Measurements from ENCODE around the gene SIGMAR1.

Gene SIGMAR1

DNA sequence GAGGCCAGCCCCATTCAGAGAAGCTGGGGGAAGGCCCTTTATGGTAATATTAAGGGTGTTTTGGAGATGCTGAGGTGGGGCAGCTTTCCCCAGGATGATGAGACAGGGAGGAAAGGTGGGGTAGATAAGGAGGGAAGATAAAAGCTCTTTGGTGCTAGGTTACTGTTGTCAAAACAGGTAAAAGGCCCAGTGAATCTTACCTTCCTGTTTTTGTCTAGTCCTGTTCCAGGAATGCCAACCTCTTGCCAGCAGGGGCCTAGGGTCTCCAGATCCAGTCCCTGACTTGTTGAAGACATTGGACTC lies 25.7 kb upstream of the SIGMAR1 start:
- ATAC-seq (ENCODE audit: low read depth), result no peak
- DNase-seq (ENCODE audit: low spot score), result no peak
- Histone ChIP-seq H3K4me3 (ENCODE audit: severe bottlenecking) (no peak overlapping the region), H3K4me1 (ENCODE audit: insufficient read depth, poor library complexity, severe bottlenecking) (peaks cover 10% of the 10 kb centered on the region), H3K9me3 (ENCODE audit: severe bottlenecking) (no peaks in the 10 kb centered on the region), H3K36me3 (ENCODE audit: low read depth) (no peaks in the 10 kb centered on the region), H3K27me3 (ENCODE audit: insufficient read depth, poor library complexity, severe bottlenecking) (no peaks in the 10 kb centered on the region), H3K27ac (ENCODE audit: poor library complexity, severe bottlenecking) (peak overlapping the region; percentile 22)
- TF ChIP-seq CTCF (IDR thresholded peaks at IDR 0.05; ENCODE audit: poor library complexity, severe bottlenecking), result no peak

DNA sequence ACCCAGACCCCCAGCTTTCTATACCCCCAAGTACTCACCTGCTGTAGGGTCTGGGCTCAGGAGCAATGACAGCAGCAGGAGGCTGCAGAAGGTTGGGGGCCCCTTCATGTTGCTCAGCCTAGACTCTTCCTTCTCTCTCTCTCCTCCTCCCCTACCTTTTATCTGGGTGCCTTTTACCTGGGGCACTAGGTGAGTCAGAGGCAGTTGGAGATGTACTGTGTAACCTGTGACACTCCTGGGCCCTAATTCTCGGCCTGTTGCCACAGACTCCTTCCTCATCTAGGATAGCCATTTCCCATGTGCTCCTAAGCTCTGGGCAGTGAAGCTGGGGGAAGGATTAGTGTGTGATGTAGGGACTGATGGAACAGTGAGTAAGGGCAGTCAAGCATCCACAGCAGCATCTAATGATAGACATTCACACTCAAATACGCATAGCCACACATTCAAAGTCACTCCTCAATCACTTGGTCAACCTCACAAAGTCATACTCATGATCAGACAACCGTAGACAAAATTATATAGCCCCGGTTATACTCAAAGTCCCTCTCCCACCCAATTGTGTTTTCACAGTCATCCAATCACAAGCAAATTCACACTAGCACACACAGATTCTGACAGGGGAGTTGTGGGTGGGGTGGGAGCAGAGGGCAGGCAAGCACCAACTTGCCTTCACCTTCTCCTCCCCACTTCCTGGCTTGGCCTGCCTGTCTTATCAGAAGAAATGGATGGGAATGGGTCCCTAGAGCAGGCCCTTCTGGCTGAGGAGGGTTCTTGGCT lies 25.1 kb upstream of the SIGMAR1 start, which contains the start of gene CCL27:
TSS of gene CCL27 (minus strand) at position 132 of the 777 bp plus-strand sequence. CDS start at position 108, 24 bp downstream.
- TF ChIP-seq CTCF (IDR thresholded peaks at IDR 0.05; ENCODE audit: poor library complexity, severe bottlenecking), result no peak
- Histone ChIP-seq H3K4me3 (ENCODE audit: severe bottlenecking) (no peak within 1 kb of the TSS), H3K9me3 (ENCODE audit: severe bottlenecking) (no peaks in the 10 kb centered on the region), H3K27ac (ENCODE audit: poor library complexity, severe bottlenecking) (peak within 1 kb of the TSS; percentile 22), H3K27me3 (ENCODE audit: insufficient read depth, poor library complexity, severe bottlenecking) (no peaks in the 10 kb centered on the region), H3K36me3 (ENCODE audit: low read depth) (no peaks in the 10 kb centered on the region), H3K4me1 (ENCODE audit: insufficient read depth, poor library complexity, severe bottlenecking) (peaks cover 10% of the 10 kb centered on the region)
- no peak for ATAC-seq (ENCODE audit: low read depth)
- DNase-seq (ENCODE audit: low spot score), result no peak

DNA sequence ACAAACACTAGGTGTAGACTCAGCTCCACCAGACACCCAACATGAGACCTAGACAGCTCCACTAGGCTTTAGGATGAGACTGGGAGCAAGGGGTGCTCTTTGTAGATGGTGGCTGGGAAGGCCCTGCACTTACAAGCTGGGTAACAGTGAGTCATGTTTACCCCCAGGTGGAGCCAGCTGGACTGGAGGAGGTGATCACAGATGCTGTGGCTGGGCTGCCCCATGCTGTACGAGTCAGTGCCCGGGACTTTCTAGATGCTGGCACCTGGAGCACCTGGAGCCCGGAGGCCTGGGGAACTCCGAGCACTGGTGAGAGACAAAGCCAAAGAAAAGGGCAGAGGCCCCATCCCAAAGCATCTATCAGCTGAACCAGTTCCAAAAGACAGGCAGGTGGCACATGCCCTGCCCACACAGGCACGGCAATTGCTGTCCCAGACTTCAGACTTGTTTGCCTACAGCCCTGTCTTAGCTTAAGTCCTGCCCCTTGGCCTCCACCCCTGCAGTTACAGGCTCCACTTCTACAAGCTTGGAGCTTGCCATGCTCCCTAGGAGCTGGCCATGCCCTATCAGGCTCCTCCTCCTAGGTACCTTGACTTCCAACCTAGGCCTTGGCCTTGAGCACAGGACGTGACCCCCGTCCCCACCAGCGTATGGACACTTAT lies 22.1 kb upstream of the SIGMAR1 start:
- DNase-seq (ENCODE audit: low spot score) (no peak), ATAC-seq (ENCODE audit: low read depth) (peak; percentile 49; the same call in 2 of the 3 replicates)
- peaks cover 10% of the 10 kb centered on the region for H3K4me1 ChIP-seq (ENCODE audit: insufficient read depth, poor library complexity, severe bottlenecking)
- no peak for TF ChIP-seq CTCF (IDR thresholded peaks at IDR 0.05; ENCODE audit: poor library complexity, severe bottlenecking)
- H3K9me3 ChIP-seq (ENCODE audit: severe bottlenecking), result no peaks in the 10 kb centered on the region
- no peaks in the 10 kb centered on the region for H3K36me3 ChIP-seq (ENCODE audit: low read depth)
- H3K4me3 ChIP-seq (ENCODE audit: severe bottlenecking), result no peak overlapping the region
- no peaks in the 10 kb centered on the region for H3K27me3 ChIP-seq (ENCODE audit: insufficient read depth, poor library complexity, severe bottlenecking)
- H3K27ac ChIP-seq (ENCODE audit: poor library complexity, severe bottlenecking), result no peak overlapping the region

DNA sequence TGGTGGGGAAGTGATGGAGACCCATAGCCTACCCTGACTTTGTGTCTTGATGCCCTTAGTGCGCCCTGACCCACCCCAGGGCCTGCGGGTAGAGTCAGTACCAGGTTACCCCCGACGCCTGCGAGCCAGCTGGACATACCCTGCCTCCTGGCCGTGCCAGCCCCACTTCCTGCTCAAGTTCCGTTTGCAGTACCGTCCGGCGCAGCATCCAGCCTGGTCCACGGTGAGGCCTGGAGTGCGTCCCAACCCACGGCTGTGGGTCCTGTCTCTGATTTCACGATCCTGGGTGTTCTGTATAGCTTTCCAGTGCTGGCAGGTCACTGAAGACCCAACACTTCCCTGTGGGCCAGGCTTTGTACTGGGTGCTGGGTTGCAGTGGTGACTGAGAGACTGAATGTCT lies 20.9 kb upstream of the SIGMAR1 start:
- no peak overlapping the region for H3K4me3 ChIP-seq (ENCODE audit: severe bottlenecking)
- peaks cover 7% of the 10 kb centered on the region for H3K4me1 ChIP-seq (ENCODE audit: insufficient read depth, poor library complexity, severe bottlenecking)
- ATAC-seq (ENCODE audit: low read depth), result no peak
- no peak for DNase-seq (ENCODE audit: low spot score)
- no peaks in the 10 kb centered on the region for H3K9me3 ChIP-seq (ENCODE audit: severe bottlenecking)
- no peaks in the 10 kb centered on the region for H3K36me3 ChIP-seq (ENCODE audit: low read depth)
- no peaks in the 10 kb centered on the region for H3K27me3 ChIP-seq (ENCODE audit: insufficient read depth, poor library complexity, severe bottlenecking)
- no peak overlapping the region for H3K27ac ChIP-seq (ENCODE audit: poor library complexity, severe bottlenecking)
- no peak for TF ChIP-seq CTCF (IDR thresholded peaks at IDR 0.05; ENCODE audit: poor library complexity, severe bottlenecking)

DNA sequence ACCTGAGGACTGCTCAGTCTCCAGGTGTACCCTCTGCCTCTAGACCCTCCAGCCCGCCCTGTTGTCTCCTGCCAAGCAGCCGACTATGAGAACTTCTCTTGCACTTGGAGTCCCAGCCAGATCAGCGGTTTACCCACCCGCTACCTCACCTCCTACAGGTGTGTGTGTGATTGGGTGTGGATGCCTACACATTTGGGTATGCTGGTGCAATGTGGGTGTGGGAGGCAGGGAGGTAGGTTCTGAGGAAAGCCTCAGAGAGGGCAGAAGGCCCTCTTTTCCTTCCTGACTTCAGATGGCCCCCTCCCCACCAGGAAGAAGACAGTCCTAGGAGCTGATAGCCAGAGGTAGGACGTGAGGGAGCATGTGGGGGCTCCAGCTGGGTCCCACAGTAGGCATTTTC lies 19.4 kb upstream of the SIGMAR1 start:
- no peaks in the 10 kb centered on the region for H3K36me3 ChIP-seq (ENCODE audit: low read depth)
- H3K9me3 ChIP-seq (ENCODE audit: severe bottlenecking), result no peaks in the 10 kb centered on the region
- ATAC-seq (ENCODE audit: low read depth) (no peak), DNase-seq (ENCODE audit: low spot score) (no peak)
- no peaks in the 10 kb centered on the region for H3K4me1 ChIP-seq (ENCODE audit: insufficient read depth, poor library complexity, severe bottlenecking)
- TF ChIP-seq CTCF (IDR thresholded peaks at IDR 0.05; ENCODE audit: poor library complexity, severe bottlenecking), result no peak
- H3K27ac ChIP-seq (ENCODE audit: poor library complexity, severe bottlenecking), result no peak overlapping the region
- no peaks in the 10 kb centered on the region for H3K27me3 ChIP-seq (ENCODE audit: insufficient read depth, poor library complexity, severe bottlenecking)
- no peak overlapping the region for H3K4me3 ChIP-seq (ENCODE audit: severe bottlenecking)

Measured in RWPE2 (cell line).